SK-N-SH treated with all-trans-retinoic acid at 6 μM for 48 hours (cell line): ENCODE results near the gene AFF1.

Experiments used
- RARB ChIP-seq: fragments of 250-450 bp; sonication (Bioruptor Pico); IDR thresholded peaks from 2 replicates; pipeline ENCODE4 v1.8.0; 2021; ENCODE audit warnings: mild to moderate bottlenecking, moderate library complexity
- TCF4 ChIP-seq: fragments of 250-450 bp; sonication (Bioruptor Pico); IDR thresholded peaks from 2 replicates; pipeline ENCODE4 v1.8.0; 2021; ENCODE audit warnings: mild to moderate bottlenecking, moderate library complexity, borderline replicate concordance
- ZFP3 ChIP-seq: fragments of 250-450 bp; sonication (Bioruptor Pico); IDR thresholded peaks from 2 replicates; pipeline ENCODE4 v1.5.0; 2020; ENCODE audit warnings: mild to moderate bottlenecking, moderate library complexity
- ZFP30 ChIP-seq: fragments of 450-650 bp; formaldehyde crosslinking; IDR thresholded peaks from 2 replicates; pipeline ENCODE4 v1.5.0; 2022; ENCODE audit warnings: mild to moderate bottlenecking, moderate library complexity
- ZNF8 ChIP-seq: fragments of 450-650 bp; formaldehyde crosslinking; IDR thresholded peaks from 2 replicates; pipeline ENCODE4 v1.5.0; 2020; ENCODE audit warnings: mild to moderate bottlenecking, moderate library complexity
- TF ChIP-seq, protein P1 (sequence below): fragments of 250-450 bp; sonication (Bioruptor Pico); IDR thresholded peaks from 2 replicates; pipeline ENCODE4 v1.8.0; 2020; ENCODE audit warnings: mild to moderate bottlenecking, moderate library complexity, borderline replicate concordance
- TF ChIP-seq, protein P2 (sequence below): fragments of 250-450 bp; sonication (Bioruptor Pico); IDR thresholded peaks from 2 replicates; pipeline ENCODE4 v1.5.1; 2020; ENCODE audit warnings: low read depth, mild to moderate bottlenecking, moderate library complexity

DNA sequence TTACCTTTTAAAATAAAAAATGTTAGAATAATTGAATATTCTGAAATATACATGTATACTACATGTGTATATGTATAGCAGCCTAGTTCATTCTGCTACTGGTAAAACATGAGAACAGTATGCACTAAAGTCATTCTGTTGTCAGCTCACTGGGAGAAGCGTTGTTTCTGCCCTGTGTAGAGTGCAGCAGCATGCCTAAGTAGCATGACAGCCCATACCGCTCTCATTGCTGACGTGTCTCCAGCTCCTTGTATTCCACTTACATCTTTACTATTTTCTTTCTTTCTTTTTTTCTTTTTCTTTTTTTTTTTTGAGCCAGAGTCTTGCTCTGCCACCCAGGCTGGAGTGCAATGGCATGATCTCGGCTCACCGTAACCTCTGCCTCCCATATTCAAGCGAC, 194.9 kb downstream of the AFF1 start:
- TF ChIP-seq ZFP3 (CRISPR knock-in tag) (no peak), ZFP30 (CRISPR knock-in tag) (no peak), ZNF8 (no peak), TCF4 (CRISPR knock-in tag) (no peak), RARB (CRISPR knock-in tag) (no peak)
- TF ChIP-seq, protein P1, sequence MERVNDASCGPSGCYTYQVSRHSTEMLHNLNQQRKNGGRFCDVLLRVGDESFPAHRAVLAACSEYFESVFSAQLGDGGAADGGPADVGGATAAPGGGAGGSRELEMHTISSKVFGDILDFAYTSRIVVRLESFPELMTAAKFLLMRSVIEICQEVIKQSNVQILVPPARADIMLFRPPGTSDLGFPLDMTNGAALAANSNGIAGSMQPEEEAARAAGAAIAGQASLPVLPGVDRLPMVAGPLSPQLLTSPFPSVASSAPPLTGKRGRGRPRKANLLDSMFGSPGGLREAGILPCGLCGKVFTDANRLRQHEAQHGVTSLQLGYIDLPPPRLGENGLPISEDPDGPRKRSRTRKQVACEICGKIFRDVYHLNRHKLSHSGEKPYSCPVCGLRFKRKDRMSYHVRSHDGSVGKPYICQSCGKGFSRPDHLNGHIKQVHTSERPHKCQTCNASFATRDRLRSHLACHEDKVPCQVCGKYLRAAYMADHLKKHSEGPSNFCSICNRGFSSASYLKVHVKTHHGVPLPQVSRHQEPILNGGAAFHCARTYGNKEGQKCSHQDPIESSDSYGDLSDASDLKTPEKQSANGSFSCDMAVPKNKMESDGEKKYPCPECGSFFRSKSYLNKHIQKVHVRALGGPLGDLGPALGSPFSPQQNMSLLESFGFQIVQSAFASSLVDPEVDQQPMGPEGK: no peak
- TF ChIP-seq, protein P2, sequence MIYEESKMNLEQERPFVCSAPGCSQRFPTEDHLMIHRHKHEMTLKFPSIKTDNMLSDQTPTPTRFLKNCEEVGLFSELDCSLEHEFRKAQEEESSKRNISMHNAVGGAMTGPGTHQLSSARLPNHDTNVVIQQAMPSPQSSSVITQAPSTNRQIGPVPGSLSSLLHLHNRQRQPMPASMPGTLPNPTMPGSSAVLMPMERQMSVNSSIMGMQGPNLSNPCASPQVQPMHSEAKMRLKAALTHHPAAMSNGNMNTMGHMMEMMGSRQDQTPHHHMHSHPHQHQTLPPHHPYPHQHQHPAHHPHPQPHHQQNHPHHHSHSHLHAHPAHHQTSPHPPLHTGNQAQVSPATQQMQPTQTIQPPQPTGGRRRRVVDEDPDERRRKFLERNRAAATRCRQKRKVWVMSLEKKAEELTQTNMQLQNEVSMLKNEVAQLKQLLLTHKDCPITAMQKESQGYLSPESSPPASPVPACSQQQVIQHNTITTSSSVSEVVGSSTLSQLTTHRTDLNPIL (CRISPR knock-in tag): no peak
